HG03439 (cell line): ENCODE results near the gene SV2C.
"Not testable (repeated sequence)": the region's sequence is repeated elsewhere in the genome, so short reads cannot be mapped to it uniquely, and the experiment has no call there.

Experiments used
- ATAC-seq: cut with Tn5 transposase; IDR thresholded peaks from one replicate; pipeline ENCODE4 v1.9.1; 2021; ENCODE audit warnings: mild to moderate bottlenecking, moderate library complexity; ENCODE audit not compliant: unreplicated experiment

The SV2C gene, protein sequence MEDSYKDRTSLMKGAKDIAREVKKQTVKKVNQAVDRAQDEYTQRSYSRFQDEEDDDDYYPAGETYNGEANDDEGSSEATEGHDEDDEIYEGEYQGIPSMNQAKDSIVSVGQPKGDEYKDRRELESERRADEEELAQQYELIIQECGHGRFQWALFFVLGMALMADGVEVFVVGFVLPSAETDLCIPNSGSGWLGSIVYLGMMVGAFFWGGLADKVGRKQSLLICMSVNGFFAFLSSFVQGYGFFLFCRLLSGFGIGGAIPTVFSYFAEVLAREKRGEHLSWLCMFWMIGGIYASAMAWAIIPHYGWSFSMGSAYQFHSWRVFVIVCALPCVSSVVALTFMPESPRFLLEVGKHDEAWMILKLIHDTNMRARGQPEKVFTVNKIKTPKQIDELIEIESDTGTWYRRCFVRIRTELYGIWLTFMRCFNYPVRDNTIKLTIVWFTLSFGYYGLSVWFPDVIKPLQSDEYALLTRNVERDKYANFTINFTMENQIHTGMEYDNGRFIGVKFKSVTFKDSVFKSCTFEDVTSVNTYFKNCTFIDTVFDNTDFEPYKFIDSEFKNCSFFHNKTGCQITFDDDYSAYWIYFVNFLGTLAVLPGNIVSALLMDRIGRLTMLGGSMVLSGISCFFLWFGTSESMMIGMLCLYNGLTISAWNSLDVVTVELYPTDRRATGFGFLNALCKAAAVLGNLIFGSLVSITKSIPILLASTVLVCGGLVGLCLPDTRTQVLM

DNA sequence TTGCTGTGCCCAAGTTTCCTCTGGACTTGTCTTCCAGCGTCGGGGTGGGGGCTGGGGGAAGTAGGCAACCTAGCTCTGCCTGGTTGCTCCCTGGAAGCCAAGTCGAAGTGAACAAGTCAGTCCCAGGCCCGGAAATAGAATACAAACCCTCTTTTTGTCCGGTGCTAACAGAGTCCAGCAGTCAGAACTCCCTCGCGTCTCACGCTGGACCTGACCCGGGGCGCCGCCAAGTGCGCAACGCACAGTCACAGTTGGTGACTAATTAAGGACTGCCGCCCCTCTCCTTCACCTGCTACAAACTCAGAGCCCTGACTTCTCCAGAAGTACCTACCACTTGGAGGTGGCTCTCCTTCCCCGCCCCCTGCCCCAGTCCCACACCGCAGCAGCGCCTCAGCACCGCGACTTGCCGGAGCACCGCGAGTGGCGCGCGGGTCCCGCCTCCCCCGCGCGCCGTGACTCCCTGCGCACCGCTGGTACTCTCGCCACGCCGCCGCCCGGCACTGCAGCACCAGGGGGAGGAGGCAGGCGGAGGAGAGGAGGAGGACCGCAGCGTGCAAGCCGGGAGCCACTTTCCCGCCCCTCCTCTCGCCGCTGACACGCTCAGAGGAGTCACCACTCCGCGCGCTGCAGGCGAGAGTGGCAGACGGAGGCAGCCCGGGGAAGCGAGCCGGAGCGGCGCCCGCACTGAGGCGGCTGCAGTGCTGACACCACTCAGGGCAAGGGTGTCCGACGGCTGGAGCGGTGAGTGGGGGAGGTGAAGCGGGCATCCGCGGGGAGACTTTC, at the start of gene SV2C:
Gene SV2C (plus strand): TSS at position 612 of the 783 bp plus-strand sequence. CDS start 48,368 bp downstream, outside the sequence.
- ATAC-seq: no peak

DNA sequence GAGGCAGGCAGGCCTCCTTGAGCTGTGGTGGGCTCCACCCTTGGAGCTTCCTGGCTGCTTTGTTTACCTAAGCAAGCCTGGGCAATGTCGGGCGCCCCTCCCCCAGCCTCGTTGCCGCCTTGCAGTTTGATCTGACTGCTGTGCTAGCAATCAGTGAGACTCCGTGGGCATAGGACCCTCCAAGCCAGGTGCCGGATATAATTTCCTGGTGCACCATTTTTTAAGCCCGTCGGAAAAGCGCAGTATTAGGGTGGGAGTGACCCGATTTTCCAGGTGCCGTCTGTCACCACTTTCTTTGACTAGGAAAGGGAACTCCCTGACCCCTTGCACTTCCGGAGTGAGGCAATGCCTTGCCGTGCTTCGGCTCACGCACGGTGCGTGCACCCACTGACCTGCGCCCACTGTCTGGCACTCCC, 45.4 kb upstream of the SV2C start:
- not testable (repeated sequence) for ATAC-seq

DNA sequence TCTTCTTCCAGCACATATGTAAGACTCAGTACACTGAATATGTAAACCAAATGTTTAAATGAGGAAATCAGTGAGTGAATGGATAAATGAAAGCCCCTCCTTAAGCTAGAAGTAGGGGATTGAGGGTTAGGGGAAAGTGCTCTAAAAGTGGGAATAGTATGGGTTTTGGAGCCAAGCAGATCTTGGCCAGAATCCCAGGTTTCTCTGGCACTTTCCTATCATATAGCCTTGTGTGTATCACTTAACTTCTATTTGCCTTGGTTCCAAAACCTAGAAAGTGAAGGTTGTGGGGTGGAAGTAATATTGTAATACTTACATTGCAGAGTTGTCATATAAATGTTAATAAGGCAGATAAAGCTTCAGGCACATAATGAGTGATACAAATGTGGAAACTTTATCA, 45.0 kb upstream of the SV2C start:
- no peak for ATAC-seq

DNA sequence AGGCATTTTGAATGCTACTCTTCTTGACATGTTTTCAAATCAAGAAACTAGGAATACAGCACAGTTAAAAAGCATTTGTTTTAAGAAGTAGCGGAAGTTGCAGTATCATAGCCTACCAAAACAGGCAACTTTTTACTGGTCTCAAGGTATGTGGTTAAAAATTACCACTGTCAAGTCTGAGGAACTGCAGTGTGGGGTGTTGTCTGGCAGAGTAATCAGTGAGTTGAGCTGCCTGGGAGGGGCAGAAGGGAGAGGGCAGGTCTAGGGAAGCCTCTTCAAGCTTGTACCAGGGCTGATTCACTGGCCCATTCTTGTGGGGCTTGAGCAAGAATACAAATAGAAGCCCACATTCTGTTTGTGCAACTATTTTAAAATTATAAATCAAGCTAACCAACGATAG, 42.4 kb upstream of the SV2C start:
- no peak for ATAC-seq

DNA sequence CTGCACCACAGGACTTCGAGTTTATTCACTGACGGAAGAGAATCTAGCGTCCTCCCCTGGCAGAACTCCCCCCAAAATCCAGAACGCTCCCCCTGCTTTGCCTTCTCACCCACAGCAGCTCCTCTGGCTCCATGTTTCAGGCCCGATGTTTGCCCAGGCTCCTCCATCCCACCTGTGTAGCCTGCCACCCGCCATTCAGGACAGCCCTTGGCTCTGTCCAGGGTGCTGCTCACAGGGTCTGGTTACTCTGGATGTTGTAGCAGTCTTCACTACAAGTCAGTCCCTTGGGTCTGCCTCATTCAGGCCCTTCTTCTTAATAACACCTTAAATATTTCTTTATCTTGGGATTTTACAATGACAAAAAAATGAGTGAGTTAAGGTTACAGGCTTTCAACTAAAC, 41.3 kb upstream of the SV2C start:
- no peak for ATAC-seq

DNA sequence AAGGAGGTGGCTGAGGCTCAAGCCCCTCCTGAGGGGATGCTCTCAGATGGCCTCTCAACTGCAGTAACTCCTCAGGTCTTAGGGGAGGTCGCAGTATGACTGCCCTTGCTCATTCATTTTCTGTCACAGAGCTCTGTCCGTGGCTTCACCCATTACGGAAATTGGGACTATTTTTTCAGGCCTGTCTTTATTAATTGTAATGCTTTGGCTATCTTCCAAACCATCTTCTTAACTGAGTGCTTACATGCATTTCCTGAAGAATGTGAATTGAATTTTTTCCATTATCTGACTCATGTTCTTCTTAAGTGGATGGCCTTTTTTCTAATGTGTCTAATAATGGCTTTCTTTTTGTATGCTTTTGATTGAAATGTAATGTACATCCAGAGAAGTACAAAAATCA, 36.4 kb upstream of the SV2C start:
- no peak for ATAC-seq

DNA sequence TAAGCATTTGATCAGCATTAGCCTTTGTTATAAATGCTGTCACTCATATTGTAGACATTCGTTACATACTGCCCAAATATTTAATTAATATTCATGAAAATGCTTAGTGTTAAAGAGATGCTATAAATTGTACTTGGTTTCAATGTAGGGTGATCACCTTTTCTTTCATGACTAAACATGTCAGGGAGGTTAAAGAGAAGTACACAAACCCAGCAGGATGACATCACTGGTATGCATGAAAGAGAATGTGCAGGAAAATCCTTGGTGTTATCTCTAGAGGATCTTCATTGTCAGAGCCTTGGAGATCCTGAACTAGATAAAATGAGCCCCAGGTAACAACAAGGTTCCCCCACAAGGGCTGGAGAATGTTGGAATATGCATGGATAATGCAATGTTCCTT, 33.0 kb upstream of the SV2C start:
- ATAC-seq: no peak

DNA sequence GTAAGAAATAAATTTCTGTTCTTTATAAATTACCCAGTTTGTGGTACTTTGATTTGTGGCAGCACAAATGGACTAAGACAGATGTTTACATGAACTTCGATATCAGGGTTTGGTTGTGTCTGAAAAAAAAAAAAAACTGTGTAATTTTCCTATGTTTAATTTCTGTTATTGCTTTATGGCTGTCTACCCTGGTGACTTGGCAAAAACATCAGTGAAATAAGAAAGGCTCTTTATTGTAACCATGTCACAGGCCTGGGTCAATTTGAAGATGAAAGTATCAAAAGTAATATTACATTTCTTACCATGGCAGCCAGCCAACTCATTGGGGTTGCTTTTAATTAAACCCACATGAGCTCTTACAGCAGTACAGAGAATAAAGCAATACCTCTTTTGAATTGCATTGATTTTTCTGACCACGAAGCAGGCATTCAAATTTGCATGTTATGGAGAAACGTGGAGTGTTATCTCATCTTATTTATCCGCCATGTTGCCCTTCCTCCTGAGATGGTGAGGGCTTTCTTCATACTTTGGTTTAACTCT, 20.6 kb upstream of the SV2C start:
- no peak for ATAC-seq

DNA sequence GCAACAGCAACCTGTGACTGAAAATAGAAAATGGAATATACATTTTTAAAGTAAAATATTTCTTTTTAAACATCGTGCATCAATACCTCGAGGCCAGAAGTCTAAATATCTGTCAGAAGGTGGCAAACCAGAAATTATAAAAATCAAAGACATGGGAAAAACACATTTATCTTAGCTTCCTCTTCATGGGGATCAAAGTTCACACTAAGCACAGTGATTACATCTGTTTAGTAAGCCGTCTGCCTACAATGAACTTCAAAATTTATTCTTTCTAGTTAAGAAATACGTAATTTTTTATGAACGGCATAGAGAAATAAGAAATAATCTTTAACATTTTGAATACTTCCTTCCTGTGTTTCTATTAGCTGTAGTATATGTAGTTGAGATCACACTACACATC, 17.9 kb upstream of the SV2C start:
- no peak for ATAC-seq

DNA sequence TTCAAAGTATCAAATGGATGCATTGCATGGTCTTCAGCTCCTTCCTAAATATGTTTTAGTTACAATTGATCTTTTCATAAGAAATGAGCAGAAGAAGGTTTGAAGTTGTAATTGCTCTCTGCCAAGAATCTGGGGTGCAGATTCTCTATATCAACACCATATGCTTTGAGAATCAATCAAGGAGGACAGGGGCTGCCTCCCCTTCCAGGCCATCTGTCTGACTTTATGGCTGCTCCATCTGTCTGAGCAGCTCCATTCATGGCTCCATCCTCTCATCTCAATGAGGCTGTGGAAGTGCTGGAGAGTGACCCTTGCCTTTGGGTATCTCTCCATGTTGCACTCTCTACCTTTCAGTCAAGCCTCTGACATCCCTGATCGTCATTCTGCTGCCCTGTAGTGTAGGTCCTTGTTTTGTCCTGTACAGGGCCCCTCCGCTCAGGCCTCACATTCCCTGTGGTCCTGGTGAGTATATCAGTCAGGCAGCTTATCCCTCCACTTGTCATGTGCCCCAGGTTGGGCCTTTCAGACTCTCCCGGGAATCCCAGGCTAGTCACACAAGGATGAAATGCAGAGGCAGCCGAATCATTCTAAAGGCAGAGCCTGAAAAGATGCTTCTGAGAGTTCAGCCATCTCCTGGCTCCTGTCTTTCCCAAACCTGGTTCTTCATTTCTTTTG, 14.0 kb upstream of the SV2C start:
- ATAC-seq: no peak

DNA sequence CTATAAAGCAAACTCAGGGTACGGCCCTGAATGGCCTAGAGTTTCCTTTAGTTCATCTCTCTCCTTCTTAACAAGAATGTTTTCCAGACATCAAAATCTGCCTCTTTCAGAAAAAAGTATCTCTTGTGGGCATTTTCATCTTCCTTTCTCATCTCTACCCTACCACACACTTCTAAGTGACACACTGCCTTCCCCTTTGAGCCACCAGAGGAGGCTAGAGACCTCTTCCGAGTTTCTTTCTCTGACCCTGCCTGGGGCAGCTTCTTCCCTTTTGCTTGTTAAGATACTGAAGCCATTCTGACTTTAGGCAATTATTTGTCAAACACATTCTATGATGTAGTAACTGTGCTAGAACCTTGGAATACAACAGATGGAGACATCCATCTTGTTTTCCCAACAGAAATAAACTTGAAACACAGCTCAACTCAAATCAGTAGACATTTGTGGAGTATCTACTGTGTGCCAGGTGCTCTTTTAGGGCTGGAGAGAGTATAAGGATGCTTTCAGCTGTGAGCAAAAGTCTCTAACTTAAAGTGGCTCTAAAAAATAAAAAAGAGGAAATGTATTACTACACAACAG, 8.6 kb upstream of the SV2C start:
- ATAC-seq: no peak

DNA sequence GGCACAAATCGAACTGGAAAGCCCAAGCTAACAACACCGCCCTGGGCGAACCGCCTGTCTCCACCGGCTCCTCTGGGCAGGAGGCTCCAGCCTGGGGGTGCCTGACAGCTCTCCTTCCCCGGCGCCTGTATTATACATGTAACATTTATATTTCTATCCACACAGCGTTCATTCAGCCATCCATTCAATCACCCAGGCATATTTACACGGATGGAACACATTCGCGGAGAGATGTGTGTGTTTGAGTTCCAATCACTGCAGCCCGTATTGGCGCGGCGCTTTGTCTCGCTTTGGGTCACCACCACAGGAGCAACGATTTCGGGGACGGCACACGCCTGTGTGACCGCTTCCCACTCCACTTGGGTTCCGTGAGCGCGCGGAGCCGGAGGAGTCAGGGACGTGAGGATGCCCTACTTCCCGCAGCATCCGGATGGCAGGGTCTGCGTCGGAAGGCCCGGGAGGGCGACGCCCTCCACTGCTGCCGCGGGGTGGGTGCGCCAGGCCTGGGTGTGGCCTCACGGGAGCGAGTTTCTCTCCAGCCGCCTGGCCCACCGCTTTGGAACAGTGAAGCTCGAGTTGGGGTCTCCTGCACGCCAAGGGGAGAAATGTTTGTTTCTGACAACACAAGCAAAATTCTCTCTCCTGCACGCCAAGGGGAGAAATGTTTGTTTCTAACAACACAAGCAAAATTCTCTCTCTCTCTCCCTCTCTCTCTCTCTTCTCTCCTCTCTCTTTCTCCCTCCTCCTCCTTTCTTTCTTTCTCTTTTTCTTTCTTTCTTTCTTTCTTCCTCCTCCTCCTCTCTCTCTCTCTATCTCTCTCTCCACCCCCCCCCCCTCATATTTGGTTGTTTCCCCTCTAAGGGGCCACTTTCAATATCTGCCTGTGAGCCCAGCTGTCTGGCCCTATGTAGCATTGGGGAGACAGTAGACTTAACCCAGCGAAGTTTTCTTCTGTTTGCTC, 1.1 kb upstream of the SV2C start:
- no peak for ATAC-seq

DNA sequence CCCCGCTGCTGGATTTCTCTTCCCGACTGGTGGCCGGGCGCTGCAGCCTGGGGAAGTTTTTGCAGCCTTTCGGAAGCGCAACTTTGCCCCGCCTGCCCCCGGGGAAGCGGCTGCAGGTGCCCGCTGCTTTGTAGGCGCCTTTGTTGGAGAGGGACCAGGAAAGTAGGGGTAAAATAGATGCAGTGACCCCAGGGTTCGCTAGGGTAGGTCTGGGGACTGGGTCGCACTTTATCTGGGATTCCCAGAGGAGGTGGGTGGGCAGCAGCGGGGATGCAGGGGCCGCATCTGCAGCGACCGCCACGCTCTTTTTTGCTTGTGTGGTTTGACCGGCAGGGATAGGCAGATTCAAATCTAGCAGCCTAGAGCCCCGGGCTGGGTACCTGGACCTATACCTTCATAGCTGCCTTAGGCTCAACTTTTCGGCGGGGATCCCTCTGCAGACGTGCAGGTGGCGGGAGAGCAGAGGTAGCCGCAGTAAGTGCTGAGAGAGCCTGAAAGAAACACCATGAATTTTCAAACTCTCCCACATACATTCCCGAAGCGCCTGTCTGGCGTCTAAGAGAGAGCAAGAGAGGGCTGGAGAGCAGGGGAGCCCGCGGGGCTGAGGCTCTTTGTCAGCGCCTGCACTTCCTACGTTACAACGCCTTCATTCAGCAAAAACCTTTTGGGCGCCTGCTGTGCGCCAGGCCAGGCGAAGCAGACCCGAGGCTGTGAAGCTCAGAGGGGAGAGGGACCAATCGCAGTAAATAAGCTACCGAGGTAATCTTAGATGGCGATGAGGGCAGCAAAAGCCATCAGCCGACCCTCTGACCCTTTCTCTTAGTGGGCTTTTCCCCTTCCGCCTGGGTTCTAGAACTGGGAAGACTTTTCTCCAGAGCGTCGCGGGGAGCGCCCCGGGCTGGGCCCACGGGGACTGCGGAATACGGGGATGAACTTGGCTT, 642 bp downstream of the SV2C start:
- no peak for ATAC-seq

DNA sequence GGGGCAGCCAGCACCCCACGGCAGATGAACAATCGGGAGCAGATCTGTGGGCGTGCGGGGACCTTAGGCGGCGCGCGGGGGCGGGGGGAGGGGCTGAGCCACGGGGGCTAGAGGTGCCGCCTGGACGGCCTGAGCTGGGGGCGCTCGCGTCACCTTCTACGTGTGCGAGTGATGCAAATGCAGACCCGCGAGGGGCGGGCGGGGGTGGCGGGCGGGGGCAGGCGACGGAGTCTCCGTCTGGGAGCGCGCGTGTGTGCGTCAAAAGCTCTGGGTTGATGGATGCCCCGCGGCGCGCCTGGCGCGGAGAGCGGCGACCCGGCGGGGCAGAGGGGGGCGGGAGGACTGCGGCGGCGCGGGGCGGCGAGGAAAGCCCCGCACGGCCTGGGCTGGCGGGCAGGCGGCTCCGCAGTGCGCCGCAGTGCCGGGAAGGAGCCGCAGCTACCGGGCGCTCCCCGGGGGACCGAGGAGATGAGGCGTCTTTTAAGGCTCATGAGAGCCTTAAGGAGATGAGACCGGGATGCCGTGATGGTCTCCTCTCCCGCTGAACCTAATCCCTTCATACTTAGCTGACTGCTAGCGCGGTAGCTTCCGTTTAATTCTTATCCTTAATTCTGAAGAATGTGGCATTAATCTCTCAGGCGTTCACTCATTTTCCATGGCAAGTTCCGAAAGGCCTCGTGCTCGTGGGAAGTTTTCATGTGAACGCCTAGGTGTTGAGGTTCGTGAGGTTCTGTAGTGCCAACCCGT, 1.5 kb downstream of the SV2C start:
- ATAC-seq: no peak

DNA sequence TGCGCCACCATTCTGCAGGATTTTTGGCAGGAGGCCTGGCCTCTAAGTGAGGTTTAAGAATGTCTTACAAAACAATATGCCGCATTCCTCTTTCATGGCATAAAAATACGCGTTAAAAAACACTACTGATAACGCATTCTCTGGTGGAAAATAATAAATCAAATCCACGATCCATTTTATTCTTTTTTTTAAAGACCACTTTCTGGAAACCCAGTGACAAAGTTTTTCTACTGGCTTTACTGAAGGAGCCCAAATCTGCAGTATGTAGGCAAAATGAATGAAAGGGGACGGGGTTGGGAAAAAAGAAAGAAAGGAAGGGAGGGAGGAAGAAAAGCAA, 2.0 kb downstream of the SV2C start:
- no peak for ATAC-seq

DNA sequence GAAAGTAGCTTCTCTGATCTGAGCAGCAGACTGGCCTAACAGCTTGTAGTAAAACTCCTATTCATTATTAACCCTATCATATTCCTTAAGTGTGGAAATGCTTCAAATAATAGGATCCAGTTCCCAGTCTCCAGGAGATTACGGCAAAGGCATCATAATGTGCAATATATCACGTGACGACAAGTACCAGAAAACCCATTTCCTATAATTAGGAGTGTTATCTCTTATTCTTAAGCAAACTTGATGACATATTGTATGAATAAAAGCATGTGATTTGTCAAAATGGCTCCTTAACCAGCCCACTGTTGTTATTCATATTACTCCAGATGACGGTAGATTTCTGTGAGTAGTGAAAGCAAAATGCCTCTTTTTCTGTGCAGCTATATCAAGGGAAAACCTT, 2.9 kb downstream of the SV2C start:
- no peak for ATAC-seq

DNA sequence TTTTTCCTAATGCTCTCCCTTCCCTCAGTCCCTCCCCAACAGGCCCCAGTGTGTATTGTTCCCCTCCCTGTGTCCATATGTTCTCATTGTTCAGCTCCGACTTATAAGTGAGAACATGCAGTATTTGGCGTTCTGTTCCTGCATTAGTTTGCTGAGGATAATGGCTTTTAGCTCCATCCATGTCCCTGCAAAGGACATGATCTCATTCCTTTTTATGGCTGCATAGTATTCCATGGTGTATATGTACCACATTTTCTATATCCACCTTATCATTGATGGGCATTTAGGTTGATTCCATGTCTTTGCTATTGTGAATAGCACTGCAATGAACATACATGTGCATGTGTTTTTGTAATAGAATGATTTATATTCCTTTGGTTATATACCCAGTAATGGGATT, 6.0 kb downstream of the SV2C start:
- not testable (repeated sequence) for ATAC-seq

DNA sequence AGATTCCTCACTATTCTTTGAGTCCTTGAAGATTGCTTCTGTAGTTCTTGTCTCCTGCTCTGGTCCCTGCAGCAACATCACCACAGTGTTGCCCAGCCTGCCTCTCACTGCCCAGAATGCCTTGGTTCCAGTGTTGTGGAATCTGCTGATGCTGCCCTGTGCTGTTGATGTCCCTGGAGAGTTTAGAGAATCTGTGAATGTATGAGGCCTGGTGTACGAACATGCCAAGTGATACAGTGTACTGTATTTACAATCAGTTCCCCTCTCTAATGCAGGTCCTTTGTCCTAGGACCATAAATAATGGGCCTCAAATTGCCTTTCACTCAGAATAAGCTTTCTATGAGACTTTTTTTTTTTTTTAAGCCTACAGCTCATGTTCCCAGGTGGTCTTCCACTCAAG, 8.2 kb downstream of the SV2C start:
- no peak for ATAC-seq
